Astrocyte (in vitro differentiated cells and primary cell): ENCODE results near the gene OSBPL3.

Experiments used
- CTCF ChIP-seq: IDR thresholded peaks from 2 replicates; pipeline ENCODE4 v1.5.1; 2011; ENCODE audit warnings: low read depth, mild to moderate bottlenecking, inconsistent platforms, low read length, moderate library complexity; ENCODE audit not compliant: insufficient read depth
- EZH2 ChIP-seq: IDR thresholded peaks from 2 replicates; pipeline ENCODE4 v1.6.1; 2012; ENCODE audit warnings: mild to moderate bottlenecking, low read length, inconsistent platforms; ENCODE audit not compliant: insufficient read depth

GRCh38 chr7:25012254-25012653 lies 32.3 kb upstream of the OSBPL3 start:
- no peak for TF ChIP-seq EZH2
- no peak for TF ChIP-seq CTCF
